ENCODE results near the gene MAN1A1.

MAN1A1 gene

GRCh38 chr6:119187596-119187995, 162.0 kb downstream of the MAN1A1 start:
- H3K36me3 ChIP-seq = peaks cover 31 to 50% (median 42%) of the 10 kb centered on the region in 3 donors
- H3K4me3 ChIP-seq = no peak overlapping the region
- no peak for TF ChIP-seq CTCF (IDR thresholded peaks at IDR 0.05)
- no peak overlapping the region for H3K27ac ChIP-seq
- no peak for DNase-seq
- intact Hi-C loops (cut with DNase I; ENCODE audit: low total_unique reads) = no loop called here
- H3K9me3 ChIP-seq = no peaks in the 10 kb centered on the region
- H3K4me1 ChIP-seq = no peaks in the 10 kb centered on the region
- H3K27me3 ChIP-seq = no peaks in the 10 kb centered on the region

- Histone ChIP-seq H3K36me3 (peaks cover 21 to 42% (median 41%) of the 10 kb centered on the region in 3 donors), H3K4me1 (no peaks in the 10 kb centered on the region)
- intact Hi-C loops (cut with DNase I; ENCODE audit: low total_unique reads) = no loop called here
Observed at GRCh38 chr6:119186490-119186889, 163.1 kb downstream of the MAN1A1 start.

GRCh38 chr6:119184008-119184648, 165.4 kb downstream of the MAN1A1 start:
- no peak for DNase-seq
- H3K4me1 ChIP-seq = no peaks in the 10 kb centered on the region
- no peaks in the 10 kb centered on the region for H3K27me3 ChIP-seq
- no peaks in the 10 kb centered on the region for H3K9me3 ChIP-seq
- no peak overlapping the region for H3K4me3 ChIP-seq
- no peak for TF ChIP-seq CTCF (IDR thresholded peaks at IDR 0.05)
- intact Hi-C loops (cut with DNase I; ENCODE audit: low total_unique reads) = no loop called here
- H3K36me3 ChIP-seq = peaks cover 28 to 38% (median 35%) of the 10 kb centered on the region in 3 donors
- no peak overlapping the region for H3K27ac ChIP-seq

More at GRCh38 chr6:119186490-119186889, 163.1 kb downstream of the MAN1A1 start:
- DNase-seq = no peak
- no peak for TF ChIP-seq CTCF (IDR thresholded peaks at IDR 0.05)
- Histone ChIP-seq H3K4me3 (no peak overlapping the region), H3K9me3 (no peaks in the 10 kb centered on the region), H3K27me3 (no peaks in the 10 kb centered on the region), H3K27ac (no peak overlapping the region)

GRCh38 chr6:119183457-119183856, 166.1 kb downstream of the MAN1A1 start:
- intact Hi-C loops (cut with DNase I; ENCODE audit: low total_unique reads) = no loop called here
- no peak for TF ChIP-seq CTCF (IDR thresholded peaks at IDR 0.05)
- no peak overlapping the region for H3K27ac ChIP-seq
- H3K4me3 ChIP-seq = no peak overlapping the region
- no peaks in the 10 kb centered on the region for H3K9me3 ChIP-seq
- H3K36me3 ChIP-seq = peaks cover 22 to 34% (median 29%) of the 10 kb centered on the region in 3 donors
- no peaks in the 10 kb centered on the region for H3K27me3 ChIP-seq
- no peaks in the 10 kb centered on the region for H3K4me1 ChIP-seq
- DNase-seq = no peak

GRCh38 chr6:119182875-119183274, 166.7 kb downstream of the MAN1A1 start:
- TF ChIP-seq CTCF (IDR thresholded peaks at IDR 0.05) = no peak
- Histone ChIP-seq H3K4me1 (no peaks in the 10 kb centered on the region), H3K4me3 (no peak overlapping the region), H3K9me3 (no peaks in the 10 kb centered on the region), H3K27me3 (no peaks in the 10 kb centered on the region), H3K36me3 (peaks cover 18 to 29% (median 25%) of the 10 kb centered on the region in 3 donors), H3K27ac (no peak overlapping the region)
- intact Hi-C loops (cut with DNase I; ENCODE audit: low total_unique reads) = no loop called here
- DNase-seq = no peak
